ENCODE data around the gene MAD2L1BP.
"Not testable (repeated sequence)": the region's sequence is repeated elsewhere in the genome, so short reads cannot be mapped to it uniquely, and the experiment has no call there.

Gene MAD2L1BP

DNA sequence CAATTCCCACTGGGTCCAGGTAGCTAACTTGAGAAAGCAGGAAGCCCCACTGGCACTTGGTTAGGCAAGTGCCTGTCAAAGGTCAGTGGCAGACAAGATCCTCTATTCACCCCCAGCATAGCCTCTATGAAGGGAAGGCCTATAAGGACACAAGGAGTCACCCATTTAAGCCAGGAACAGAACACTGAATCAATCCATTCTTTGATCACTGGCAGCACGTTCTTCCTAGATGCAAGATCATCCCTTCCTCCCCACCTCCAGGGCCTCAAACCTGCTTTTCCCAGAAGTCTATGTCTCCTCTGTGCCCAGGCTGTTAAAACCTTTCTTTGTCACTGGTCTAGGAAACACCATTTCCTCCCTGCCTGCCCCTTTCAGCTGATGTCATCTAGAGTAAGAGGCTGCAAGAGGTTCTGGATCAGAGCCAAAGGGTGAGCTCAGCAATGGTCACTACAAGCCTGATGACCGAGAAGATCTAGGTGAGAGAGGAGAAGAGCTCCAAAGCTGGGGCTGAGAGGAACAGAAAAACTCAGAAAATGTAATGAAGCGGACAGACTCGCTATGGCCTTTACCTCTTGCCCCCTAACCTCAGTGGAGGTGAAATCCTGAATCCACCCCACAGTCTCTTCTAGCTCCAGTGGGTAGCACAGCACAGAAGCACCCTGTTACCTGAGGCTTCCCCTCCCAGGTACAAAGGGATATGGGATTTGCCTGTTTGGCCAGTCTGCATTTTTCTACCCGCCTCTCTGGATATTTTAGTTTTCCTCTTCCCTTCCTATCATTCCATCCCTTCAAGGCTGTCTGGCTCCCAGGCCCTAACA is 8.4 kb upstream of the MAD2L1BP start:
- Histone ChIP-seq H3K4me3 (peak overlapping the region; percentile 86), H3K27ac (peak overlapping the region; percentile 73 to 97)
- DNase-seq (ENCODE audit: low spot score): peak; percentile 86
- TF ChIP-seq, protein P1, sequence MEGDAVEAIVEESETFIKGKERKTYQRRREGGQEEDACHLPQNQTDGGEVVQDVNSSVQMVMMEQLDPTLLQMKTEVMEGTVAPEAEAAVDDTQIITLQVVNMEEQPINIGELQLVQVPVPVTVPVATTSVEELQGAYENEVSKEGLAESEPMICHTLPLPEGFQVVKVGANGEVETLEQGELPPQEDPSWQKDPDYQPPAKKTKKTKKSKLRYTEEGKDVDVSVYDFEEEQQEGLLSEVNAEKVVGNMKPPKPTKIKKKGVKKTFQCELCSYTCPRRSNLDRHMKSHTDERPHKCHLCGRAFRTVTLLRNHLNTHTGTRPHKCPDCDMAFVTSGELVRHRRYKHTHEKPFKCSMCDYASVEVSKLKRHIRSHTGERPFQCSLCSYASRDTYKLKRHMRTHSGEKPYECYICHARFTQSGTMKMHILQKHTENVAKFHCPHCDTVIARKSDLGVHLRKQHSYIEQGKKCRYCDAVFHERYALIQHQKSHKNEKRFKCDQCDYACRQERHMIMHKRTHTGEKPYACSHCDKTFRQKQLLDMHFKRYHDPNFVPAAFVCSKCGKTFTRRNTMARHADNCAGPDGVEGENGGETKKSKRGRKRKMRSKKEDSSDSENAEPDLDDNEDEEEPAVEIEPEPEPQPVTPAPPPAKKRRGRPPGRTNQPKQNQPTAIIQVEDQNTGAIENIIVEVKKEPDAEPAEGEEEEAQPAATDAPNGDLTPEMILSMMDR (IDR thresholded peaks at IDR 0.05): no peak

GRCh38 chr6:43628393-43629103 is 7.1 kb upstream of the MAD2L1BP start:
- H3K4me3 ChIP-seq: peak overlapping the region; percentile 86
- TF ChIP-seq, protein P1 (IDR thresholded peaks at IDR 0.05): no peak
- DNase-seq (ENCODE audit: low spot score): peak; percentile 81
- H3K27ac ChIP-seq: peak overlapping the region; percentile 95 to 97

GRCh38 chr6:43629104-43629504 is 6.5 kb upstream of the MAD2L1BP start, which contains the start of gene GTPBP2:
TSS of gene GTPBP2 (minus strand) at chr6:43629264. CDS start at chr6:43629162, 102 bp downstream.
- Histone ChIP-seq H3K4me3 (peak within 1 kb of the TSS; percentile 86), H3K27ac (peak within 1 kb of the TSS; percentile 95 to 97)
- DNase-seq (ENCODE audit: low spot score): peak; percentile 99
- TF ChIP-seq, protein P1 (IDR thresholded peaks at IDR 0.05): no peak

DNA sequence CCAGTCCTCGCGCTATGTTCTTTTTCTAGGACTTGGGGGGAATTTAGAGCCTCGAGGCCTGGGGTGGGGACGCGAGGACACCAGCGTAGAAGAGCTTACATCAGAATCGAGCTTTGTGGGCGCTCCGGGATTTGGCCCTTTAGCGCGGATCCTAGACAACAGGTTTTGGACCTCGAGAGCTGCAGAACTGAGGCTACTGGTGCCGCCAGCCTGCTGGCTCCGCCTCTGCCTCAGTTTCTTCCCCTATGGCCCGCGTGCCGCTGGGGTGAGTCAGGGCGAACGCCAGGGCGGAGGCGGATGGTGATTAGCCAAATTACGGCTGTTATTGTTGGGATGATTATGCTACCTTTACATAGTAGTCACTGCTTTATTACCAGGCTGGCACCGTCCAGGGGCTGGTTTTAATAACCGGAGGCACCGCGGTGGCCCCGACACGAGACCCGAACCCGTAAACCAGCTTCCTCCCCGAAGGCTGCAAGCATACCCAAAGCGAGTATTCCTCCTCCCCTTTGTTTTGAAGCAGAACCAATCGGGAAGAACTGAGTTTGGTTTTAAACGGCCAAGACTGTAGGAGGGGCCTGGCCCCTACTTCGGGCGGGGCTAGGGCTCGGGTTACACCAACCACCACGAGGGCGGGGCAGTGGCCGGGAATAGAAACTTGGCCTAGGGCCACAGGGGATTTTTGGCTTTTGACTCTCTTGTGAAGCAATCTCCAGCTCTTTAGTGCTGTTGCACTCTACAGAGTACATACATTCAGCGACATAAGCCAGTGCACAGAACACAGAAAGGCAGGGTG is 5.9 kb upstream of the MAD2L1BP start:
- peak overlapping the region; percentile 86 for H3K4me3 ChIP-seq
- peak overlapping the region; percentile 95 to 97 for H3K27ac ChIP-seq
- TF ChIP-seq, protein P1 (IDR thresholded peaks at IDR 0.05): no peak
- peak; percentile 97 for DNase-seq (ENCODE audit: low spot score)

DNA sequence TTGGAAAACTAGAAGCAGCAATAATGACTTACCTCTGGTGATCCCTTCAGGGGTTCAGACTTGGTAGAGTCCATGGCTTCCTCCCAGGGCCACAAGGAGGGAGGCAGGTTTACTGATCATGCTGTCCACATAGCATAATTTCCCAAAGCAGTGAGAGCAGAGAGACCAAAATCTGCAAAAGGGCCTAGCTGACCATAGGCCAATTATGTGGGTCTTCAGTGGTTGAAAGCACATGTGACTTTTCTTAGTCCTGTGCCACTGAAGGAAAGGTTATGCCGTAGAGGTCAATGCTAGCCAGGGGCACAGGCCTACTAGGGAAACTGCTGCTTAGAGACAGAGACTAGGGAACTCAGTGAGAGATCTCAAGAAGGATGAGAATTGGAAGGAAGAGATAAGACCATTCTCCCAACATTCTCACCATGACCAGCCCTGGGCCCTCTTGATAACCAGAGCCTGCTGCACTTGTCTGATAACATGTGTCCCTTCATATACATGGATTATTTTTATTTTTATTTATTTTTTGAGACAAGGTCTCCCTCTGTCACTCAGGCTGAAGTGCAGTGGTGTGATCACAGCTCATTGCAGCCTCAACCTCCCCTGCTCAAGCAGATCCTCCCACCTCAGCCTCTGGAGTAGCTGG is 4.5 kb upstream of the MAD2L1BP start:
- TF ChIP-seq, protein P1 (IDR thresholded peaks at IDR 0.05): no peak
- Histone ChIP-seq H3K4me3 (no peak overlapping the region), H3K27ac (no peak overlapping the region)
- DNase-seq (ENCODE audit: low spot score): no peak

GRCh38 chr6:43633002-43633401 is 2.6 kb upstream of the MAD2L1BP start:
- H3K27ac ChIP-seq; H3K4me3 ChIP-seq; DNase-seq (ENCODE audit: low spot score): not testable (repeated sequence)

Data from coronary artery (tissue), 2 donors.